ENCODE results near the gene MTUS2. TPM values are rescaled to one million over a fixed set of nuclear protein-coding genes. Genes with fewer than 3 reads are reported as not detected.

MTUS2 gene
- total and polyA plus RNA-seq, 2 of the 8 experiments (the other 6 are each of a cell fraction or from before 2014, with no cell fraction given): 0.18 to 0.80 TPM

- Histone ChIP-seq H3K4me1 (replicated peaks in 1 of 4; ENCODE audit: control insufficient read depth in 3 of 4, insufficient read depth in 4 of 4, low read length in 3 of 4) (no peaks in the 10 kb centered on the region), H2BK12ac (ENCODE audit: low read depth, low read length) (no peak overlapping the region), H3K14ac (ENCODE audit: insufficient read length) (no peak overlapping the region), H3K79me1 (ENCODE audit: low read depth, low read length) (no peaks in the 10 kb centered on the region), H2BK15ac (ENCODE audit: low read length) (no peak overlapping the region), H3K18ac (ENCODE audit: extremely low read depth, low read length) (no peak overlapping the region), H2BK20ac (ENCODE audit: low read length) (no peak overlapping the region), H4K8ac (ENCODE audit: extremely low read depth, insufficient read depth, low read length) (no peak overlapping the region), H3K4me3 (ENCODE audit: extremely low read depth in 1 of 4, insufficient read depth in 2 of 4, low read depth in 3 of 4, low read length in 4 of 4) (no peak overlapping the region), H3K4me2 (ENCODE audit: insufficient read depth in 1 of 2, low read depth in 2 of 2, low read length in 2 of 2) (no peak overlapping the region), H3K79me2 (ENCODE audit: control insufficient read depth in 1 of 2, insufficient read depth in 2 of 2, low read length in 2 of 2) (no peaks in the 10 kb centered on the region), H4K5ac (ENCODE audit: insufficient read length, low read depth, low read length) (no peak overlapping the region), H3K56ac (replicated peaks; ENCODE audit: insufficient read length, low read depth, low read length) (no peak overlapping the region), H3K27ac (ENCODE audit: low read depth, low read length) (no peak overlapping the region), H3K9me3 (ENCODE audit: insufficient read depth in 2 of 2, low read depth in 1 of 2, low read length in 1 of 2) (no peaks in the 10 kb centered on the region), H3K23ac (ENCODE audit: insufficient read length) (no peak overlapping the region), H3K23me2 (ENCODE audit: low read depth, low read length) (no peaks in the 10 kb centered on the region), H2AK5ac (ENCODE audit: low read depth, low read length) (no peak overlapping the region), H2AFZ (ENCODE audit: low read length) (no peak overlapping the region), H4K91ac (replicated peaks; ENCODE audit: insufficient read length, low read length) (no peak overlapping the region), H4K20me1 (replicated peaks in 1 of 2; ENCODE audit: control insufficient read depth in 1 of 2, insufficient read depth in 2 of 2, low read length in 2 of 2) (peaks cover 0 to 5% of the 10 kb centered on the region in 2 experiments), H3K27me3 (replicated peaks in 1 of 4; ENCODE audit: control insufficient read depth in 3 of 4, extremely low read depth in 1 of 4, insufficient read depth in 3 of 4, low read length in 3 of 4) (no peaks in the 10 kb centered on the region), H3K9ac (replicated peaks in 1 of 4; ENCODE audit: extremely low read depth in 1 of 4, low read depth in 3 of 4, low read length in 3 of 4) (no peak overlapping the region), H2BK5ac (ENCODE audit: low read depth, low read length) (no peak overlapping the region), H3K36me3 (ENCODE audit: control insufficient read depth in 2 of 4, insufficient read depth in 4 of 4, low read length in 3 of 4) (peaks cover 0 to 10% (median 8%) of the 10 kb centered on the region in 4 experiments; a peak in 6 of 8 replicates), H2BK120ac (replicated peaks; ENCODE audit: low read depth, low read length) (no peak overlapping the region), H3K4ac (replicated peaks; ENCODE audit: insufficient read length, low read depth, low read length) (no peak overlapping the region)
- ChIA-PET CTCF (ENCODE audit: partially characterized antibody) (interaction anchor here (0.6 to 17.8 kb wide), 43 partner anchors 9 to 1396 kb away, joined by 3 to 210 read pairs (median 5); no protein-coding TSS in a partner anchor), POLR2A (ENCODE audit: partially characterized antibody) (interaction anchor here (0.6 to 4.2 kb wide), 14 partner anchors 7 to 341 kb away, joined by 3 to 23 read pairs (median 4); partner anchors contain the start of gene SLC7A1)
- WGBS, 2 experiments (ENCODE audit: extremely low coverage in 1 of 2, insufficient coverage in 1 of 2, insufficient read length in 1 of 2, insufficient replicate concordance in 2 of 2, low coverage in 1 of 2, low lambda C conversion rate in 2 of 2, missing lambda C conversion rate in 1 of 2): 64% methylated on average over 16 of the region's 16 CpGs; no CpG with 5 or more reads in 1 of the 2 experiments
- DNase-seq (ENCODE audit: low read depth in 1 of 2, low spot score in 2 of 2) (peak; percentile 70 to 91), FAIRE-seq (peak; percentile 98)
- TF ChIP-seq KDM5A (IDR thresholded peaks at IDR 0.05; ENCODE audit: low read length) (no peak), CHD1 (IDR thresholded peaks at IDR 0.05; ENCODE audit: low read depth, low read length) (no peak), E2F6 (IDR thresholded peaks at IDR 0.05) (no peak), RAD21 (IDR thresholded peaks at IDR 0.05 in 1 of 2, conservative IDR thresholded peaks at IDR 0.05 in 1 of 2; ENCODE audit: low read depth in 2 of 2, low read length in 2 of 2) (peak; percentile 92 to 93), POLR2A (IDR thresholded peaks at IDR 0.05; ENCODE audit: control extremely low read depth in 1 of 2, low read depth in 2 of 2, low read length in 2 of 2) (0 out of 3 replicates have a peak, but pooled peaks of 1 of the 2 experiments have one; percentile 32)
- TF ChIP-seq, protein P1, sequence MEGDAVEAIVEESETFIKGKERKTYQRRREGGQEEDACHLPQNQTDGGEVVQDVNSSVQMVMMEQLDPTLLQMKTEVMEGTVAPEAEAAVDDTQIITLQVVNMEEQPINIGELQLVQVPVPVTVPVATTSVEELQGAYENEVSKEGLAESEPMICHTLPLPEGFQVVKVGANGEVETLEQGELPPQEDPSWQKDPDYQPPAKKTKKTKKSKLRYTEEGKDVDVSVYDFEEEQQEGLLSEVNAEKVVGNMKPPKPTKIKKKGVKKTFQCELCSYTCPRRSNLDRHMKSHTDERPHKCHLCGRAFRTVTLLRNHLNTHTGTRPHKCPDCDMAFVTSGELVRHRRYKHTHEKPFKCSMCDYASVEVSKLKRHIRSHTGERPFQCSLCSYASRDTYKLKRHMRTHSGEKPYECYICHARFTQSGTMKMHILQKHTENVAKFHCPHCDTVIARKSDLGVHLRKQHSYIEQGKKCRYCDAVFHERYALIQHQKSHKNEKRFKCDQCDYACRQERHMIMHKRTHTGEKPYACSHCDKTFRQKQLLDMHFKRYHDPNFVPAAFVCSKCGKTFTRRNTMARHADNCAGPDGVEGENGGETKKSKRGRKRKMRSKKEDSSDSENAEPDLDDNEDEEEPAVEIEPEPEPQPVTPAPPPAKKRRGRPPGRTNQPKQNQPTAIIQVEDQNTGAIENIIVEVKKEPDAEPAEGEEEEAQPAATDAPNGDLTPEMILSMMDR (IDR thresholded peaks at IDR 0.05; ENCODE audit: control extremely low read depth in 1 of 3, insufficient read depth in 1 of 3, low read depth in 1 of 3, low read length in 3 of 3): peak in 2 of 3 experiments; percentile 81 to 98; a peak in 3 of 4 replicates
Observed at GRCh38 chr13:29508130-29508875, 688.2 kb downstream of the MTUS2 start.
